T-helper 17 cell (primary cell): ENCODE data around the gene SREBF1. TPM values are rescaled to one million over a fixed set of nuclear protein-coding genes. Genes with fewer than 3 reads are reported as not detected.

ENCODE experiments used
- ATAC-seq: fragments of 150-1000 bp; cut with Tn5 transposase; 2 replicates; pipeline ENCODE4 v1.10.0; 2021; ENCODE audit warnings: mild to moderate bottlenecking, moderate library complexity
- DNase-seq, 3 donors: peaks; one replicate each; pipeline versions ENCODE4 v3.0.0 to v3.0.0-alpha.2; 2020 to 2021
- H3K9me3 ChIP-seq: one replicate; pipeline ENCODE4 v1.7.0; 2013; ENCODE audit warnings: low read length, mild to moderate bottlenecking; ENCODE audit not compliant: control insufficient read depth, poor library complexity, severe bottlenecking
- H3K27ac Mint-ChIP-seq: one replicate; pipeline ENCODE4 v1.8.0; 2022; ENCODE audit warnings: mild to moderate bottlenecking, moderate library complexity, mixed read lengths
- H3K27me3 Mint-ChIP-seq: one replicate; pipeline ENCODE4 v1.8.0; 2022; ENCODE audit warnings: mixed read lengths
- H3K36me3 Mint-ChIP-seq: one replicate; pipeline ENCODE4 v1.8.0; 2022; ENCODE audit warnings: low read depth, mixed read lengths
- H3K4me1 Mint-ChIP-seq: one replicate; pipeline ENCODE4 v1.8.0; 2022; ENCODE audit warnings: mild to moderate bottlenecking, mixed read lengths
- H3K4me3 Mint-ChIP-seq: one replicate; pipeline ENCODE4 v1.8.0; 2022; ENCODE audit warnings: mild to moderate bottlenecking, moderate library complexity, mixed read lengths
- total RNA-seq, 4 donors: library from RNA in 2 of 4; stranded (reverse) in 2 of 4; gene quantifications; one replicate each; pipeline ENCODE4 v1.2.3 and lab custom pipeline; 2022 to 2026

The SREBF1 gene
- total RNA-seq, 2 donors from 2014 or later = 198 to 241 TPM

GRCh38 chr17:17831208-17832031, 5.4 kb downstream of the SREBF1 start:
- Mint-ChIP-seq H3K4me3 (no peak overlapping the region), H3K27me3 (no peaks in the 10 kb centered on the region), H3K36me3 (peaks cover 2% of the 10 kb centered on the region), H3K27ac (no peak overlapping the region), H3K4me1 (peaks cover 45% of the 10 kb centered on the region)
- ATAC-seq (no peak), DNase-seq (no peak)
- H3K9me3 ChIP-seq = no peaks in the 10 kb centered on the region

- no peaks in the 10 kb centered on the region for H3K27me3 Mint-ChIP-seq
- H3K36me3 Mint-ChIP-seq = peaks cover 2% of the 10 kb centered on the region
Observed at GRCh38 chr17:17830740-17831207, 6.0 kb downstream of the SREBF1 start.

DNA sequence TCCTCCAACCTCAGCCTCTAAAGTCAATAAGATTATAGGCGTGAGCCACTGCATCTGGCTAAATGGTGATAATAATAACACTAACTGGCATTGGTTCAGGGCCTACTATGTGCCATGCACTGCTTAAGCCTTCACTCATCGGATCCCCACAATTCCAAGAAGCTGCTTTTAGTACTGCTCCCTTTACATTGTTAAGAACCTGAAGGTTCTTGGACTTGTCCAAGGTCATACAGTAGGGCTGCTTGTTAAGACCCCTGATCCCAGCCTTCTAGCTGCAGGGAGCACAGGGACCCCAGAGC, 6.6 kb downstream of the SREBF1 start:
- H3K4me1 Mint-ChIP-seq = peaks cover 45% of the 10 kb centered on the region
- peaks cover 2% of the 10 kb centered on the region for H3K36me3 Mint-ChIP-seq

More at GRCh38 chr17:17830740-17831207, 6.0 kb downstream of the SREBF1 start:
- no peaks in the 10 kb centered on the region for H3K9me3 ChIP-seq
- Mint-ChIP-seq H3K4me1 (peaks cover 48% of the 10 kb centered on the region), H3K4me3 (no peak overlapping the region), H3K27ac (no peak overlapping the region)
- ATAC-seq = no peak
- DNase-seq = no peak

GRCh38 chr17:17827826-17828621, 8.8 kb downstream of the SREBF1 start:
- Mint-ChIP-seq H3K36me3 (peaks cover 2% of the 10 kb centered on the region), H3K27ac (peak overlapping the region; percentile 96), H3K27me3 (no peaks in the 10 kb centered on the region), H3K4me3 (peak overlapping the region; percentile 61), H3K4me1 (peaks cover 45% of the 10 kb centered on the region)
- no peaks in the 10 kb centered on the region for H3K9me3 ChIP-seq
- DNase-seq (no peak), ATAC-seq (no peak)

More for the DNA sequence above, 6.6 kb downstream of the SREBF1 start:
- H3K9me3 ChIP-seq = no peaks in the 10 kb centered on the region
- no peak overlapping the region for H3K4me3 Mint-ChIP-seq
- H3K27ac Mint-ChIP-seq = no peak overlapping the region
- ATAC-seq (no peak), DNase-seq (no peak)
- H3K27me3 Mint-ChIP-seq = no peaks in the 10 kb centered on the region

DNA sequence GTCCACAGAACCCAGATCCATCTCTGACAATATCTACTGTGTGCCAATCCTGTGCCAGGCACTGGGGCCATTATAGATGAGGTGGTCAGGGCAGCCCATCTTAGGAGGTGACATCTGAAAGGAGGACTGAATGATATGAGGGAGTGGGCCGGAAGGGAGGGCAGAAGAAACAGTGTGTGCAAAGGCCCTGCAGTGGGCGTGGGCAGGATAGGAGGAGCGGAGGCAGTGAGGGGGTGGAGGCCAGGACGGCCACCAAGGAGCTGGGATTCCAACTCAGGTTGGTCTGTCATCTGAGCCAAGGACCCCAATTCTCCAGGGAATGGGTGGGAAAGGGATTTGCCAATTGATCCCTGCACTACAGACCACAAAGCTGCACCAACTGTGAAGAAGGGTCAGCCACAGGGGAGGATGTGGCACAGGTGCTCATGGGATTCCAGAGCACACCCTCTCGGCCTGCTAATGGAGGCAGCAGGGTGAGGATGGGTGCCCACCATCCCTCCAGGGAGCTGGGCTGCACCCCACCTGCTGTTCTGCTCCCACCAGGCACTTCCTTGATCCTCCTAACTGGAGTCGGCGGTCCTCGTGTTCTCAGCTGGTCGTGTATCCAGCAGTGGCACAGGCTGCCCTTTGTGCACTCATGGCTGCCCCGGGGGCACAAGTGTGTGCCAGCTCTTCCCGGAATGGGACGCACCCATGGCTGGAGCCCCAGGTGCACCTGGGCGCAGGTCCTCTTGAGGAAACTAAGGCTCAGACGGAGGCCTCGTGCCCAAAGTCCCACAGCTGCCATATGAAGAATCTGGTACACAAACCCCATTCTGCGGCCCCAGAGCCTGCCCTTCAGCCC, 9.6 kb downstream of the SREBF1 start:
- Mint-ChIP-seq H3K4me1 (peaks cover 49% of the 10 kb centered on the region), H3K36me3 (no peaks in the 10 kb centered on the region), H3K4me3 (peak overlapping the region; percentile 76), H3K27ac (peak overlapping the region; percentile 96), H3K27me3 (no peaks in the 10 kb centered on the region)
- H3K9me3 ChIP-seq = no peaks in the 10 kb centered on the region
- no peak for DNase-seq
- ATAC-seq = no peak

DNA sequence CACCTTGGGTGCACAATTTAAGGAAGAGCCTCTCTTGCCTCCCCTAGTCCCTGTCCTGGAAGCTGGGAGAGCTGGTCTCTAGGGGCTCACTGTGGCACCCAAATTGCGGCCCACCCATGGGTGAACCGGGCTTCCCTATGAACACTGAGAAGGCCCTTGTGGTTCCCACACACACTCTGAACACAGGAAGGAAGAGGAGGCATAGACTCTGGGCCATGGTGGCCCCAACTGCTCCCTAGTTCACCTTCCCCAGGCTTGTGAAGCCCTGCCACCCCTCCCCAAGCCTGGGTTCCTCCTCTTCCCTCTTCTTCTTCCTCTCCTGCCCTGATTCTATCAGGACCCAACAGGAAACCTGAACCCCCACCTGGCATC, 10.5 kb downstream of the SREBF1 start:
- H3K4me3 Mint-ChIP-seq = peak overlapping the region; percentile 76
- H3K4me1 Mint-ChIP-seq = peaks cover 48% of the 10 kb centered on the region
- no peaks in the 10 kb centered on the region for H3K9me3 ChIP-seq
- H3K27me3 Mint-ChIP-seq = no peaks in the 10 kb centered on the region
- peak overlapping the region; percentile 96 for H3K27ac Mint-ChIP-seq
- DNase-seq = no peak
- no peak for ATAC-seq
- H3K36me3 Mint-ChIP-seq = no peaks in the 10 kb centered on the region

DNA sequence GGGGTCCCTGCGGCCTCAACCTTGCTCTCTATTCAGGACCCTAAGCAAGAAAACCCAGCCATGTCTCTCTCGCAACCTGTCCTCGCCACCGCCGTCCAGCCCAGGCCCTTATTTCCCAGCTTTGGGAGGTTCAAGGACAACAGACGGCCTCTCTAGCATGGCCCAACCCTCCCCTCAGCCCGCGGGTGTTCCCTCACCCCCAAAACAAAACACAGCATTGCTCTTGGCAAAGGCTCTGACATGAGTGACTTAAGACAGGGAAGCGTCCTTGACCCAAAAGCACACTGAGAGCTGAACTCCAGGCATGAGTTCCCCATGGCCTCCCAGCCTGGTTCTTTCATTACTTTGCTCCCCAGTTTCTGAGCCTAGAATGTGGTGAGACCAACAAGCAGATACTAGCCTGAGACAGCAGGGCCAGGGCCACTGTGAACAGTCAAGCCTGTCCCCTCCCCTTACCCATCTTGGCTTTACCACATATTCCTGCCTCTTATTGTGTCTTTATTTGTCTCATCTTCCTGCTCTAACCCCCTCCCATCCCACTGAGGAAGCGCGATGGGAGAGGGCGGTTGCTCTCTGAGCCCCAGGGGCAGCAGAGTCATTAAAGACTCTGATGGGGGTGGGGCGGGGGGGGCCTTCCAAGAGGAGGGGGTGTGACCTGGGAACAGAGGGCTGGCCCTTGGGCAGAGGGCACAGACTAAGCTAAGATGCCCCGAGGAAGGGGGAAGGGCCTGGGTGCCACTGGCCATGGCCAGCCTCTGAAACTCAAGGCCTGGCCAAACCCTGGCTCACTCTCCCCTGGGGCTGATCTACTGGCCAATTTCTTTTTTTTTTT, 11.8 kb downstream of the SREBF1 start:
- Mint-ChIP-seq H3K27ac (peak overlapping the region; percentile 96), H3K27me3 (no peaks in the 10 kb centered on the region), H3K4me1 (peaks cover 55% of the 10 kb centered on the region), H3K36me3 (no peaks in the 10 kb centered on the region), H3K4me3 (peak overlapping the region; percentile 81)
- DNase-seq (no peak), ATAC-seq (no peak)
- no peaks in the 10 kb centered on the region for H3K9me3 ChIP-seq

GRCh38 chr17:17824119-17824782, 12.5 kb downstream of the SREBF1 start:
- H3K27ac Mint-ChIP-seq = peak overlapping the region; percentile 96
- H3K4me1 Mint-ChIP-seq = peaks cover 60% of the 10 kb centered on the region
- no peaks in the 10 kb centered on the region for H3K27me3 Mint-ChIP-seq
- no peaks in the 10 kb centered on the region for H3K36me3 Mint-ChIP-seq
- ATAC-seq (peak; percentile 51), DNase-seq (no peak)
- H3K4me3 Mint-ChIP-seq = peak overlapping the region; percentile 81
- H3K9me3 ChIP-seq = no peaks in the 10 kb centered on the region

- H3K4me3 Mint-ChIP-seq = peak overlapping the region; percentile 81
- peak; percentile 73 to 82 (median 76) for DNase-seq
- ATAC-seq = peak; percentile 85
- H3K27ac Mint-ChIP-seq = peak overlapping the region; percentile 96
- no peaks in the 10 kb centered on the region for H3K9me3 ChIP-seq
- H3K4me1 Mint-ChIP-seq = peaks cover 63% of the 10 kb centered on the region
- H3K27me3 Mint-ChIP-seq = no peaks in the 10 kb centered on the region
- H3K36me3 Mint-ChIP-seq = peaks cover 2% of the 10 kb centered on the region
Observed at GRCh38 chr17:17823433-17824118, 13.2 kb downstream of the SREBF1 start.

DNA sequence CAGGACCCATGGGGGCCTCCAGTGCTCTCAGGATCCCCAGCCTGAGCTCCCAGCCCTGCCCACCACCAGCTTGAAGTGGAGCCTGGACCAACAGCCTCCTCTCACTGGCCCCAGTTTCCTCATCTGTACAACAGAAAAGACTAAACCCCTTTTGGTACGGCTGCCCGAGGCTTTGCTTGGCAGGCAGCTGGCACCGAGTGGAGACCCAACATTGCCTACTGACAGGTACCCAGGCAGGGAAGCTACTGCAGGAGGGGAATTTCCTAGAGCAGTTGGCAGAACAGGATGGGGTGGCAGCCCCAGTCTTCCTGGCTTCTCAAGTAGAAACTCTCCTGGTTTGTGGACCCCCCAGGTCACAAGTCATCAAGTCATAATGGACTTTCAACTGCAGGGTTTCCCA, 14.2 kb downstream of the SREBF1 start:
- no peaks in the 10 kb centered on the region for H3K27me3 Mint-ChIP-seq
- peaks cover 2% of the 10 kb centered on the region for H3K36me3 Mint-ChIP-seq

DNA sequence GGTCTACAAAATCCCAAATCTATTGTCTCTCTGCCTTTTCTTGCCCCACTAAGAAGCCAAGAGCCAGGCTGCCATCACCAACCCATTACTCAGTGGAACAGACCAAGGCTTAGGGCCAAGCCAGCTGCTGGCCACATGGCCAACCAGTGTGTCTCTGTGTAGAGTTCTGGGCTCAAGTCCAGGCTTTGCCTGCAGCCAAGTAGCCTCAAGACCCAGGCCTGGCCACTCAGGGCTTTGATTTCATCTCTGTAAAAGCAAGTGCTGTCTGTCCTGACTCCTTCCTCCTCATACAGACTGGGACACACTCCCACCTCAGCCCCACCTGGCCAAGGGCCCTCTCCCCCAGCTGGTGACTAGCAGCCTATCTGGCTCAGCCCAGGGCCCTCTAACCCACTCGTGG, 14.6 kb downstream of the SREBF1 start:
- peaks cover 2% of the 10 kb centered on the region for H3K36me3 Mint-ChIP-seq
- no peaks in the 10 kb centered on the region for H3K9me3 ChIP-seq
- H3K4me3 Mint-ChIP-seq = peak overlapping the region; percentile 61
- H3K4me1 Mint-ChIP-seq = peaks cover 55% of the 10 kb centered on the region
- ATAC-seq (no peak), DNase-seq (no peak)
- H3K27ac Mint-ChIP-seq = peak overlapping the region; percentile 76
- H3K27me3 Mint-ChIP-seq = no peaks in the 10 kb centered on the region

More for the DNA sequence above, 14.2 kb downstream of the SREBF1 start:
- Mint-ChIP-seq H3K27ac (peak overlapping the region; percentile 76), H3K4me3 (peak overlapping the region; percentile 61), H3K4me1 (peaks cover 56% of the 10 kb centered on the region)
- DNase-seq (no peak), ATAC-seq (no peak)
- no peaks in the 10 kb centered on the region for H3K9me3 ChIP-seq
